SH-SY5Y (cell line): ENCODE results near the gene MXD4.

Experiments used
- GATA2 ChIP-seq: IDR thresholded peaks from 2 replicates; pipeline ENCODE4 v1.6.1; 2011; ENCODE audit warnings: mild to moderate bottlenecking, low read depth, low read length
- GATA3 ChIP-seq: IDR thresholded peaks from 2 replicates; pipeline ENCODE4 v1.6.1; 2011; ENCODE audit warnings: low read depth, mild to moderate bottlenecking, low read length, moderate library complexity

The MXD4 gene, protein sequence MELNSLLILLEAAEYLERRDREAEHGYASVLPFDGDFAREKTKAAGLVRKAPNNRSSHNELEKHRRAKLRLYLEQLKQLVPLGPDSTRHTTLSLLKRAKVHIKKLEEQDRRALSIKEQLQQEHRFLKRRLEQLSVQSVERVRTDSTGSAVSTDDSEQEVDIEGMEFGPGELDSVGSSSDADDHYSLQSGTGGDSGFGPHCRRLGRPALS

GRCh38 chr4:2261853-2262144, at the start of gene MXD4:
MXD4 (minus strand) TSS chr4:2262109; CDS start chr4:2261980, 129 bp downstream.
- TF ChIP-seq GATA3 (no peak), GATA2 (no peak)

GRCh38 chr4:2306773-2307410, 45.0 kb upstream of the MXD4 start:
- TF ChIP-seq GATA3 (no peak), GATA2 (no peak)

DNA sequence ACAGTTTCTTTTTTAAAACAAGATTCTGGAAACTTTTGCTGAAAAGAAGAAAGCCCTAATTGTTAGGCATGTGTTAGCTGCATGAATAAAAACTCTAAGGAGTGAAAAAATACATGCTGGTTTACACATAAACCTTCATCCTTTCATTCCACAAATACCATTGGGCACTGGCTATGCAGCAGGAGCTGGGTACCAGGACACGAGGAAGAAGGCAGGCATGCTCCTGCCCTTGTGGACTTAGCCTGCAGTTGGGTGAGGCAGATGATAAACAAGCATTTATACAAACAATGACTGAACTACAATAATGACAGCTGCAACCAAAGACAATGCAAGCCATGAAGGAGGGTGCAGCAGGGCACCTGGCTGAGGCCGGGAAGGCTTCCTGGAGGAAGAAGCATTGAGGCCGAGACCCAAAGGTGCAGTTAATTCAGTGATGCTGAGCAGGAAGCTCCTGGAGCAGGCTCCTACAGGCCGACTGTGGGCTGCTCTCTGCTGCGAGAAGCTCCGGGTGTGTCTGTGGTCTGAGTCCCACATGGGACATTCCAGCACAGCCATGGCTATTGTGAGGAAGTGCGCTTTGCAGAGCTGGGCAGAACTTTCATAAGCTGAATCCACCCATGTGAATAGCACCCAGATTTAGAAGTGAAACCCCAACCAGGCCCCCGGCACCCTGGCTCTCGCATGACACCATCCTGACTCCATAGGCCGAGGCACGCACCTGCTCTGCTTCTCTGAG, 44.0 kb upstream of the MXD4 start:
- TF ChIP-seq GATA2 = no peak
- TF ChIP-seq GATA3 = no peak

DNA sequence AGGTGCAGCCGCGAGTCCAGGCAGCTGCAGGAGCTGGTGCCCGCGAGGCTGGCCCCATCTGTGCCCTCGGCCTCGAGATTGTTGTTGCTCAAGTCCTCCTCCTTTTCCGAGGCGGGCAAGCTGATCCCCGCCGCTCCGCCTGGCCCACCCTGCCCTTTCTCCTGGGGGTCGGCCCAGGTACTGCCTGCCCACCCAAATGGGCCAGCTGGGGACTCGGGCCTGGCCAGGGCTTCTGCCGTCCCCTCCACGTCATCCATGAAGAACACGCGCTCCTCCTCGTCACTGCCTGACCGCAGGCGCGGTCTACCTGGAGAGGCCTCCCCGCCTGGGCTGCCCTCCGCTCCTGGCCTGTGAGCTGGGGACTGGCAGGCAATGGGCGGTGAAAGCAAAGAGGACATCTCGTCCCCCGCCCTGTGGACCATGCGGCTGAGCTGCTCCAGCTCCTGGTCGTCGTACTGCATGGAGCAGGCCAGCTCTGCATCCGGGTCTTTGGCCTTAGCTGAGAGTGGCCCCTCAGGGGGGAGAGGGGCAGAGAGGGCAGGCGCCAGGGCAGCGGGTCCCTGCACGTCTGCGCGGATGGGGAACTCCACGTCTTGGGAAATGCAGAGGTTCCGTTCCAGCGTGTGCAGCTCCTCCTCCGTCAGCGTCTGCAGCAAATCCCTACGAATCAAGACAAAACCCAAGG, 43.1 kb upstream of the MXD4 start:
- TF ChIP-seq GATA2 (no peak), GATA3 (no peak)

GRCh38 chr4:2304321-2304876, 42.5 kb upstream of the MXD4 start:
- TF ChIP-seq GATA3 = no peak
- no peak for TF ChIP-seq GATA2

DNA sequence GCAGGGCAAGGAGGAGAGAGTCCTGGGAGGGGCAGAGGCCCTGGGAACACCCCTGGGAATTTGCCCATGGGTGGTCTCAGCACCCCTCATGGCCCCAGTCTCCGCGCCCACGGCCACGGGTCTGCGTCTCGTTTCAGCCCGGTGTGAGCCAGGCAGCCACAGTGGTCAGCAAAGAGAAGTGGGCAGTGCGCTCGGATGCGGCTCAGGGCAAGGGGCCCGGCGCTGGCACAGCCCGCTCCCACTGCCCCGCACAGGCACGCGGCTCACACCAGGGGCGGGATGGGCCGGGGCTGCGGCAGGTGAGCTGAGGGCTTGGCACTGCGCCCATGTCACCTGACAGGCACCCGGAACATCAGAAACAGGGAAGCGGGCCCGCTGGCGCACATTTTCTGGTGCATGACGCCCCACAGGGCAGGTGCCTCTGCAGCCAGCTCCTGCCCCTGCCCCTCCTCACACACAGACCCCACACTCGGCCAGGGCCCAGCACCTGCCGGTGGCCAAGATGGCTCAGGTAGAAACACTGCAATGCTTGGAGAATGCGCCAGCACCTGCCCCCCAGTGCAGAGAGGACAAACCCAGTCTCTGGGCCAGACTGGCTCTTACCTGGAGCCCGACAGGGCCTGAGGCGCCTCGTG, 41.9 kb upstream of the MXD4 start:
- TF ChIP-seq GATA2 = no peak
- TF ChIP-seq GATA3 = no peak

DNA sequence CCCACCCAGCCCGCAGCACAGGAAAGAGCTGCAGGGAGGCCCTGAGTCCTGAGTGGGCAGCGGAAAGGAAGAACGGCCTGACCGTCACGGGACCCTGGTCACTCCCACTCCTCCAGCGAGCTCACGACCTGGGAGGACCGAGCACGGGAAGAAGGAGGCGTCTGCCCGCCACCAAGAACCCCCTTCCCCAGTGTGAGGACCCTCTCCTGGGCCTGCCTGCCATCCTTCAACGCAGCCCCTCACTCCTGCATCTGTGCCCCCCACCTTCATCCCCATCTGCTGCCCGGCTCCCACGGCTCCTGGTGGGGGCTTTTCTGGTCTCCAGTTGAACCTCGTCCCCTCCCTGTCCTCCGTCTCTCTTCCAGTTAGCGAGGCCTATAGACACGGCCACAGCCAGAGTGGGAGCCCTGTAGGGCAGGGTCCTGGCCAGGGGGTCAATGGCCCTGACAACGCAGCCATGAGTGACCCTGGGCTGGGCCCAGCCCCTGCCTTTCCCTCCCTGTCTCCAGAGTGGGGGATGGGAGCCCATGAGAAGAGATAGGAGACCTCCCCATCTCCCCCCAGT, 41.3 kb upstream of the MXD4 start:
- no peak for TF ChIP-seq GATA2
- no peak for TF ChIP-seq GATA3

DNA sequence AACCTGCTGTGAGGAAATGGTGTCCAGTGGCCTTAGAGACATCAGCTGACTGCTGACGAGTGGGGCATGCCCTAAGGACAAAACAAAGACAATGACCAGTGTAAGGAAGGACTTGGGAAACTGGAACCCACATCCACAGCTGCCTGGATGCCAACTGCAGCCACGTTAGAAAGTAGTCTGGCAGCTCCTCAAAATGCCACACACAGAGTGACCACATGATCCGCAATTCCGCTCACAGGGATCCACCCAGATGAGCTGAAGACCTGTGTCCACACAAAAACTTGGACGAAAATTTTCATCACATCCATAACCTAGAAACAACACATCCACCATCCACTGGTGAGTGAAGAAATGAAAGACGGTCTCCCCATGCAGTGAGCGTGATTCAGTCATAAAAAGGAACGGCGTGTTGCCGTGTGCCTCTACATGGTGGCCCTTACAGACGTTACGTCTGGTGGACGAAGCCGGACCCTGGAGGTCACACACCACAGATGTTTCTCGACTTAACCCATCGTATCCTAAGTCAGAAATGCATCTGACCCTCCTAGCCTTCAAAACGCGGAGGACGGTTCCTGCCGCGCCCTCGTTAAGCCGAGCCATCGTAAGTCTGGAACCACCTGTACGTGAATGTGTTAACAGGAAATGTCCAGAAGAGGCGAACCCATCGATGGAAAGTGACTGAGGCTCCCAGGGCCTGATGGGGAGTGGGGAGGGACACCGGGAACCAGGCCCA, 40.6 kb upstream of the MXD4 start:
- TF ChIP-seq GATA3 (no peak), GATA2 (no peak)

GRCh38 chr4:2301806-2302205, 39.9 kb upstream of the MXD4 start:
- no peak for TF ChIP-seq GATA3

DNA sequence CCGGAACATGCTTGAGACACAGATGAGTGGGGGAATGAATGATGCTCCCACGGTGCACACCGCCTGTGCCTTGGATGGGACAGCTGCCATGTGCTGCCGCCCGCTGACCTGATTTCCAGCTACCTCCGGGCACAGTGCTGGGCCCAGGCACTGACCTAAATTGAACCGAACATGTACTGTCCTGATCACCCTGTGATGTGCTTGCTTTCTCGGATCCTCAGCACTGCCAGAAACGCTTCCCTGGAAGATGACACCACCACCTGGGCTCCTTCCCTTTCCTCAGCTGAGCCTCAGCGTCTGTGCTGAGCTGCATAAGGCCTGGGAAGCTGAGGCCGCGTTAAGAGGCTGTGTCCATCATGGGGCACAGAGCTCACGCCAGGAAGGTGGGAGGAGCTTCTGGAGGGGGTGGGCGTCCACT, 39.3 kb upstream of the MXD4 start:
- TF ChIP-seq GATA2 (no peak), GATA3 (no peak)

GRCh38 chr4:2300431-2301224, 38.7 kb upstream of the MXD4 start:
- TF ChIP-seq GATA3 = no peak
- no peak for TF ChIP-seq GATA2

- TF ChIP-seq GATA3 (no peak), GATA2 (no peak)
Measured at GRCh38 chr4:2299794-2300193, 37.9 kb upstream of the MXD4 start.

DNA sequence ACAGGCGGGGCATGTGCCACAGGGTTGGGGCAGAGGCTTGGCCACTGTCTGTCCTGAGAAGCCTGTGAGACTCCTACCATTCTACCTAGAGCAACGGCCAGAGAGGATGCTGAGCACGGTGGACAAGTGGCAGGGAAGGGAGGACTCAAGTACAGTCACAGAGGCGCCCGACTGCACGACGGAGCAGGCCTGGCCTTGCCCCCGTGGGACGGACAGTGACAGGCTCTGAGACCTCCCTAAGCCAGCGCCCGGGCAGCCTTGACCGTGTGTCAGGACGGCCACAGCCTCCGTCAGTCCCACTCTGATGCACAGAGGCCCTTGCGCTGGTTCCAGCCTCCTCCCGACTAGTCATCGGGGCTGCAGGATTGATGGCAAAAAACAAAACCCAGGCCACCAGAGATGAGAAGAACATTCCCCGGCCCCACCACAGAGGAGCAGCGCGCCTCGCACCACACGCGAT, 36.7 kb upstream of the MXD4 start:
- no peak for TF ChIP-seq GATA3
